SHP77 treated with DMSO at 0.1 percent for 48 hours (cell line): ENCODE data around the gene ELOVL7.
A peak's percentile ranks its signal among the peaks of the same experiment; 100 is the strongest.
"Not testable (repeated sequence)": the region's sequence is repeated elsewhere in the genome, so short reads cannot be mapped to it uniquely, and the experiment has no call there.

ENCODE experiments used
- DNase-seq: peaks from one replicate; lab custom pipeline; 2025; lab: John Stamatoyannopoulos, UW

The ELOVL7 gene

GRCh38 chr5:60830581-60831127 is 13.4 kb downstream of the ELOVL7 start:
- peak; percentile 19 for DNase-seq

GRCh38 chr5:60829490-60830266 is 14.4 kb downstream of the ELOVL7 start:
- DNase-seq, result no peak

- DNase-seq, result no peak
Measured at GRCh38 chr5:60827201-60827600, 16.9 kb downstream of the ELOVL7 start.

- DNase-seq, result no peak
Measured at GRCh38 chr5:60826653-60827052, 17.4 kb downstream of the ELOVL7 start.

GRCh38 chr5:60823574-60823973 is 20.5 kb downstream of the ELOVL7 start:
- no peak for DNase-seq

- no peak for DNase-seq
Measured at GRCh38 chr5:60822285-60822556, 21.8 kb downstream of the ELOVL7 start.

- no peak for DNase-seq
Measured at GRCh38 chr5:60821488-60822284, 22.4 kb downstream of the ELOVL7 start.

GRCh38 chr5:60820593-60821487 is 23.2 kb downstream of the ELOVL7 start:
- DNase-seq, result no peak

- DNase-seq, result not testable (repeated sequence)
Measured at GRCh38 chr5:60816138-60816537, 27.9 kb downstream of the ELOVL7 start.

- no peak for DNase-seq
Measured at GRCh38 chr5:60814498-60814897, 29.6 kb downstream of the ELOVL7 start.

- DNase-seq, result no peak
Measured at GRCh38 chr5:60812426-60812825, 31.6 kb downstream of the ELOVL7 start.

- no peak for DNase-seq
Measured at GRCh38 chr5:60811105-60811504, 33.0 kb downstream of the ELOVL7 start.

- no peak for DNase-seq
Measured at GRCh38 chr5:60810438-60811085, 33.5 kb downstream of the ELOVL7 start.

GRCh38 chr5:60809891-60810425 is 34.1 kb downstream of the ELOVL7 start:
- no peak for DNase-seq

GRCh38 chr5:60806591-60807243 is 37.4 kb downstream of the ELOVL7 start:
- no peak for DNase-seq

GRCh38 chr5:60805463-60805862 is 38.6 kb downstream of the ELOVL7 start:
- no peak for DNase-seq

GRCh38 chr5:60803712-60804111 is 40.4 kb downstream of the ELOVL7 start:
- no peak for DNase-seq

GRCh38 chr5:60802986-60803385 is 41.1 kb downstream of the ELOVL7 start:
- no peak for DNase-seq

- DNase-seq, result no peak
Measured at GRCh38 chr5:60802226-60802625, 41.8 kb downstream of the ELOVL7 start.

GRCh38 chr5:60797482-60798153 is 46.5 kb downstream of the ELOVL7 start:
- DNase-seq, result no peak
